Measurements from ENCODE around the gene CAB39.
A peak's percentile ranks its signal among the peaks of the same experiment; 100 is the strongest.

The CAB39 gene

DNA sequence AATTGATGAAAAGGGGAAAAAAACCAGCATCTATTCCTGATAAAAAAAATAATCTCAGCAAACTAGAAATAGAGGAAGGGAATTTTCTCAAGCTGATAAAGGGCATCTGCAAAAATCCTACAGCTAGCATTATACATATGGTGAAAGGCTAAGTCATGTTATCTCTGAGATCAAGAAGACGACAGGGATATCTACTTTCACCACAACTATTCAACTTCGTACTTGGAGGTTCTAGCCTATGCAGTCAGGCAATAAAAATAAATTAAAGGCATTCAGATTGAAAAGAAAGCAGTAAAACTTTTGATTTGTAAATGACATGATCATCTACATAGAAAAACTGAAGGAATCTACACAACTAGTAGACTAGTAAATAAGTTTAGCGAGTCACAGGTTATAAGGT is 58.2 kb downstream of the CAB39 start:
- Mint-ChIP-seq H3K36me3 (peaks cover 25% of the 10 kb centered on the region), H3K27me3 (no peaks in the 10 kb centered on the region), H3K9me3 (ENCODE audit: low read depth) (no peaks in the 10 kb centered on the region), H3K4me3 (peak overlapping the region; percentile 0), H3K27ac (no peak overlapping the region), H3K4me1 (ENCODE audit: low read depth) (peaks cover 88% of the 10 kb centered on the region)

DNA sequence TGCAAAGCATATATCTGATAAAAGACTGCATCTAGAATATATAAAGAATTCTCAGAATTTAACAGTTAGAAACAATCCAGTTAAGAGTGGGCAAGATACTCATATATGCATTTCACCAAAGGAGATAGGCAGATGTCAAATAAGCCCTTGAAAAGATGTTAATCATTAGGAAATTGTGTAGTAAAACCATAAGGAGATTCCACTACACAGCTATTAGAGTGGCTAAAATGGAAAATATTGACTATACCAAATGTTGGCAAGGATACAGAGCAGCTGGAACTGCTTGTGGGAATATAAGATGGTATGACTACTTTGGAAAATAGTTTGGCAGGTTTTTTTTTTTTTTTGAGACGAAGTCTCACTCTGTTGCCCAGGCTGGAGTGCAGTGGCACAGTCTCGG is 59.5 kb downstream of the CAB39 start:
- Mint-ChIP-seq H3K4me3 (no peak overlapping the region), H3K4me1 (ENCODE audit: low read depth) (peaks cover 89% of the 10 kb centered on the region), H3K9me3 (ENCODE audit: low read depth) (no peaks in the 10 kb centered on the region), H3K27me3 (no peaks in the 10 kb centered on the region), H3K36me3 (peaks cover 18% of the 10 kb centered on the region), H3K27ac (peak overlapping the region; percentile 64)

DNA sequence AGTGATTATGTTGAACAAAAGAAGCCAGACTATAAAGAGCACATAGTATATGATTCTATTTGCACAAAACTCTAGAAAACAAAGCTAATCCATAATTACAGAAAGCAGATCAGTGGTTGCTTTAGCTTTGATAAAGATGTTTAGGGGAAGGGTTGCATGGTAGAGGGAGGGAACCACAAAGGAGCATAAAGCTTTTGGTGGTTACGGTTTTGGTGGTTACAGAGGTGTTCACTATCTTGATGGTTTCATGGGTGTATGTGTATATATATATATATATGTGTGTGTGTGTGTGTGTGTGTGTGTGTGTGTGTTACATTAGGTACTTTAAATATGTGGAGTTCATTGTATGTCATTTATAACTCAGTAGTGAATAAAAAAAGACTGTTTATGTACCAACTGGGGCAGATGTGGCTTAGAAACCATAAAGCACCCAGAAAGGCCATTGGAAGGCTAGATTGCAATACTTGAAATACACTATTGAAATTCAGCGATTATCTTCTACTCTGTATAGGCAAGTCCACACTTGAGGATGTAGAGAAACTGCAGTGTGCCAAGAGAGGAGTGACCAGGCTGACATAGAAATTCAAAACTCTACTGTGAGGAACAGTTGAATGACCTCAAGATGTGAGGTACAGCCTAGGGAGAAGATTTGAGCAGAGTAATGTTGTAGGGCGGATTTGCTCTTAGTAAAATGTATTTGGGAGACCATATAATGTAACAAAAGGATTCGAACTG is 60.6 kb downstream of the CAB39 start:
- Mint-ChIP-seq H3K4me3 (peak overlapping the region; percentile 14), H3K4me1 (ENCODE audit: low read depth) (peaks cover 86% of the 10 kb centered on the region), H3K9me3 (ENCODE audit: low read depth) (no peaks in the 10 kb centered on the region), H3K27me3 (no peaks in the 10 kb centered on the region), H3K36me3 (peaks cover 15% of the 10 kb centered on the region), H3K27ac (peak overlapping the region; percentile 75)

DNA sequence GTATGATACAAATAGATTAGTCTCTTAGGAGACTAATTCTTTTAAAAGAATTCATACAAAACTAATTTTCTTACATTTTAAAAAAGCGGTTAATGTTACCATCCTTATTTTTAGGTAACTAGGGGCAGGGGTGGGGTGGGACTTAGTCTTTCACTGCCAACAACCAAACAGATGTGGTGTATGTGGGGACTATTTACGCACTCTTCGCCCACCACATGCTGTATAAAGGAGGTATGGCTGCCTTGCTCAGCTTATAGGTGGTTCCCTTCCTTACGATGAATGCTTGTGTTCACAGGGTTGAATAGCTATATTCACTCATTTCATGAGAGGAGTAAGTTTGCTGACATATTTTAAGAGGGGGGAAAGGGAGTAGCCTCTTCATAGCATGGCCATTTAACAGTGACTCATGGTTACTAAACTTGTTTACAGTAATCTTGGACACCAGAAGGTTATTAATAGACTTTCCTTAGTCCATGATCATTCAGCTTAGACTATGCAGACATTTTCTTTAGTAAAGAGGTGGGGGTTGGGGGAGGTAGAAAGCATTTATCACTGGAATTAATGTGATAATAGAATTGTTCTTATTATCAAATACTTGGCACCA is 61.8 kb downstream of the CAB39 start:
- H3K9me3 Mint-ChIP-seq (ENCODE audit: low read depth), result no peaks in the 10 kb centered on the region
- peak overlapping the region; percentile 18 for H3K27ac Mint-ChIP-seq
- H3K4me1 Mint-ChIP-seq (ENCODE audit: low read depth), result peaks cover 85% of the 10 kb centered on the region
- no peaks in the 10 kb centered on the region for H3K27me3 Mint-ChIP-seq
- H3K36me3 Mint-ChIP-seq, result peaks cover 13% of the 10 kb centered on the region
- no peak overlapping the region for H3K4me3 Mint-ChIP-seq

DNA sequence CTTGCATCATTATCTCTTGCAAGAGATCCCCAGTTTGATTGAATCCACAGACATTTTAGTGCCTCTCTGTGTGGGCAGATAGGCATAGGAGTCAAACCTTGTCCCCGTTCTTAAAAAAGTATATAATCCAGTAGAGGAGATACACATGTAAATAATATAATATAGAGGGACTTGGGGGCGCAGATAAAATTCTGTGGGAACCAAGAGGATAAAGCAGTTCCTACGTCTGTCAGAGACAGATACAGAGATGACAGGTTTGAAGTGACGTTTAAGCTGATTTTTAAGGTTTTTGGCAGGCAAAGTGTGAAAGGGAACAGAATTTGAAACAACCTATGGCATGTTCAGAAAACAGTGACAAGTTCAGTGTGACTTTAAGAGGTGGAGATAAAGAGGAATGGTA is 63.1 kb downstream of the CAB39 start:
- H3K27me3 Mint-ChIP-seq, result no peaks in the 10 kb centered on the region
- H3K36me3 Mint-ChIP-seq, result peaks cover 12% of the 10 kb centered on the region
- no peak overlapping the region for H3K4me3 Mint-ChIP-seq
- peak overlapping the region; percentile 72 for H3K27ac Mint-ChIP-seq
- H3K9me3 Mint-ChIP-seq (ENCODE audit: low read depth), result no peaks in the 10 kb centered on the region
- peaks cover 86% of the 10 kb centered on the region for H3K4me1 Mint-ChIP-seq (ENCODE audit: low read depth)

DNA sequence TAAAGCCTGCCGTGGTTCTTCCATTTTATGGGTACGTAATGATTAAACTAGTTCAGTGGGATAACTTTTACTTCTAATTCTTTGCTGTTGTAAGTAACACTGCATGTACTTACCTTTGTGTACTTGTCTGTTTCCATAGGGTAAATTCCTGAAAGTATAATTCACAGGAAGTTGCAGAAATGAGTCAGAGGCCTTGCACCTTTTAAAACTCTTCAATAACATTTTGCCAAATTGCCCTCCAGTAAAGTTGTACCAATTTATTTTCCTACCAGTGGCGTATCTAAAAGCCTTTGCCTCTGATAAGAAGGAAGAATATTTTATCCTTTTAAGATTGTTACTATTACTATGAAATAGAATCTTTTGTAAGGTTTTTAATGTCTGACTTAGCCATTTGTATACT is 65.1 kb downstream of the CAB39 start:
- H3K27ac Mint-ChIP-seq, result peak overlapping the region; percentile 72
- no peaks in the 10 kb centered on the region for H3K27me3 Mint-ChIP-seq
- peaks cover 12% of the 10 kb centered on the region for H3K36me3 Mint-ChIP-seq
- peak overlapping the region; percentile 8 for H3K4me3 Mint-ChIP-seq
- H3K4me1 Mint-ChIP-seq (ENCODE audit: low read depth), result peaks cover 87% of the 10 kb centered on the region
- no peaks in the 10 kb centered on the region for H3K9me3 Mint-ChIP-seq (ENCODE audit: low read depth)

DNA sequence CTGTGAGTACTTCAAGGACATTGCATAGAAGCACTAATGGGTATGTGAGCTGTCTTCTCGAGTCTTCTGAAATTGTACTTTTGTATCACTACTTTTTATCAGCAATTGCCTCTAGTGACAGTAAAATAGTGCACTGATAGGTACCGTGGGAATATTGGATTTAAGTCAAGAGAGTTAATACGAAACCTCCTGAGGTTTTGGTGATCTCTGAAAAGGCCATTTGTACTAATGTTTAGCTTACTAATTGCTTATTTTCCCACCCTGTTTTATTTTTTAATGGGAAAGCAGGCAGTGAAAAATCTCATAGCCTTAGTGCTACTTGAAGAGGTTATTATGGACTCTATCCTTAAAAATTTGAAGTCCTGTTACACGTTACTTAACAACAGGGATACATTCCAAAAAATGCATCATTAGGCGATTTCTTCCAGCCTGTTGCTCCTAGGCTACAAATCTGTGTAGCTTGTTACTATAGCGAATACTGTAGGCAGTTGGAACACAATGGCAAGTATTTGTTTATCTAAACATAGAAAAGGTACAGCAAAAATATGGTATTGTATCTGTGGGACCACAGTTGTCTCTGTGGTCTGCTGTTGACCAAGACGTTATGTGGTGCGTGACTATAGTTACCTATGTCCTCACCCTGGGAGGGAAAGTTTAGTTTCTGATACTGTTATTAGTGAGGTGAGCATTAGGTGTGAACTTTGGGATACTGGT is 65.9 kb downstream of the CAB39 start:
- Mint-ChIP-seq H3K27ac (peak overlapping the region; percentile 72), H3K27me3 (no peaks in the 10 kb centered on the region), H3K36me3 (peaks cover 9% of the 10 kb centered on the region), H3K9me3 (ENCODE audit: low read depth) (no peaks in the 10 kb centered on the region), H3K4me1 (ENCODE audit: low read depth) (peaks cover 85% of the 10 kb centered on the region), H3K4me3 (peak overlapping the region; percentile 8)

DNA sequence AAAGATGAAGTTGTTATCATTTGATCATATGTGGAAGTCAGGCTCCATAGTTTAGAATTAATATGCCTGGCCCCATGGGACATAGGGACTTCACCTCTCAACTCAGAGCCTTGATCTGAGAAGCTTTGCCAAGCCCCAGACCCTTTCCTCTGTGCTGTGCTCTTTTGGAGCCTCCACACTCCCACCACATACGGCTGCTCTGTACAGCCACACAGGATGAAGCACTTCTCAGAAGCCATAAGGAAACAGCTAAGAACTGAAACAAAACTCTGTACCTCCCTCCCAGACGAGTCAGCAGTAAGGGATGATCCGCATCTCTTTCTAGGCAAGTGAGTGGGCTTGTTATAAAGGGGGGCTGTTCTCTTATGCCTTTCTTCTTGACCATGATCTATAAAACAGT is 66.5 kb downstream of the CAB39 start:
- Mint-ChIP-seq H3K4me1 (ENCODE audit: low read depth) (peaks cover 85% of the 10 kb centered on the region), H3K9me3 (ENCODE audit: low read depth) (no peaks in the 10 kb centered on the region), H3K36me3 (peaks cover 11% of the 10 kb centered on the region), H3K27ac (peak overlapping the region; percentile 82), H3K4me3 (peak overlapping the region; percentile 11), H3K27me3 (no peaks in the 10 kb centered on the region)

DNA sequence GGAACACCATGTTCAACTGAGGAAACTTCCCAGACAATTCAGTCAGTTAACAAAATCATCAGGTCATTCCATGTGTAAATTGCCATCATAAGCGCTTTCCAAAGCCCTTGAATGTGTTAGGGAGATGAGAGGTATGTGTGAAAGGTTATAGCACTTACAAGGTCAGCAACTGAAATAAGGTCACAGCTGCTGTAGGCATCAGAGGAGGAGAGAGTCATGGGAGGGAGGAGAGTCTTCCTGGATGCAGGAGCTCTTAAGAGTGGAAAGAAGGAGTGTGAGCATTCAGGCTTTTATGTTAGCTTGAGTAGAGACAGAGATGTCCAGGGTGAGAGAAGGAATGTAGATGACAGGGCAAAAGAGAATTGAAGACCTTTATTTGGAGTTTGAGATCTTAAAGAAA is 67.0 kb downstream of the CAB39 start:
- Mint-ChIP-seq H3K9me3 (ENCODE audit: low read depth) (no peaks in the 10 kb centered on the region), H3K27ac (peak overlapping the region; percentile 82), H3K4me1 (ENCODE audit: low read depth) (peaks cover 87% of the 10 kb centered on the region), H3K4me3 (peak overlapping the region; percentile 11), H3K27me3 (no peaks in the 10 kb centered on the region), H3K36me3 (peaks cover 15% of the 10 kb centered on the region)

DNA sequence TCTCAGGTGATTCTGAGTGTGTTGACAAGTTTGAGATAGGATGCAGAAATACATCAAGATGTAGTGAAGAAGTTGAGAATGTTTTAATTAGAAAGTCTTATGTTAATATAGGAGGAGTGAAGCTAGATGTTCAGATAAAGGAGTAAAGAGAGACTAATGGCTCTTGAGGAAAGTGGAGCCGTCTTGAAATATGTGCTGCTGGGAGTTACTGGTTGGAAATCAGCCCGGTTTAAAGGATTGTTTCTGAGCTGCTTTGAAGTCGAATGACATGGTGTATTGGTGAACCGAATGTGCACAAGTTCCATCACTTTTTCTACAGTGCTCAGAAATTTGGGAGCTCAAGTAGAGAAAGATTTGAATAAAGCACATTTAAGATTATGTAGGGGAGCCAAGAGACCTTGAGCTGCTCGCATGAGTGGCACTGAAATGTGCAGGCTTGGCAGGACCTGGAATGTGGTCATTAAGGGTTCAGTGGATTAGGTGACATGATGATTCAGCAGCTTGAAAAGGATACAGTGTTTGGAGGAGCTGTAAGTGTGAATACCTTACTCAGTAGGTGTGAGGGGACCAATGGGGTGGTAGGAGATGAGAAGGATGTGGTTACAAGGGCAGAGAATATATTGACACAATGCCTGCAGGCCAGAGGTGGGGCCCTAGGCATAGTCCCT is 68.6 kb downstream of the CAB39 start:
- Mint-ChIP-seq H3K36me3 (peaks cover 21% of the 10 kb centered on the region), H3K4me1 (ENCODE audit: low read depth) (peaks cover 84% of the 10 kb centered on the region)

DNA sequence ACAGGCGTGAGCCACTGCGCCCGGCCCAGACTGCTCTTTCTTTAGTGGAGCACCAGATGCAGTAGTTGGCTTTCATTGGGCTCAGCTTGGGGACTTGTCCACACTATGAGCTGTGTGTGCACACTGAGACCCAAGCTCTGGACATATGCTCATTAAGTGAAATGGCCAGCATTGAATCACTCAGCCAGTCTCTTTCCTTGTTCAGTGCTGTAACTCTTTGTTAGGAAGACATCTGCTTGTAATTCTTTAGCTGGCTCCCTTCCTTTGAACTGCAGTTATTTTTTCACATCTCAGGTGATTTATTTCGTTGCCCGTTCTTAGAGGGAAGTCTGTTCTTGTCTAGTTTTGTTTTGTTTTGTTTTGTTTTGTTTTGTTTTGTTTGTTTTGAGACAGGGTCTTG is 70.5 kb downstream of the CAB39 start:
- peak overlapping the region; percentile 6 for H3K27ac Mint-ChIP-seq
- H3K9me3 Mint-ChIP-seq (ENCODE audit: low read depth), result peaks cover 9% of the 10 kb centered on the region
- H3K36me3 Mint-ChIP-seq, result peaks cover 30% of the 10 kb centered on the region
- peaks cover 76% of the 10 kb centered on the region for H3K4me1 Mint-ChIP-seq (ENCODE audit: low read depth)
- no peaks in the 10 kb centered on the region for H3K27me3 Mint-ChIP-seq
- H3K4me3 Mint-ChIP-seq, result no peak overlapping the region

More for the DNA sequence above, 68.6 kb downstream of the CAB39 start:
- no peaks in the 10 kb centered on the region for H3K27me3 Mint-ChIP-seq
- H3K4me3 Mint-ChIP-seq, result peak overlapping the region; percentile 63
- H3K9me3 Mint-ChIP-seq (ENCODE audit: low read depth), result no peaks in the 10 kb centered on the region
- peak overlapping the region; percentile 82 for H3K27ac Mint-ChIP-seq

DNA sequence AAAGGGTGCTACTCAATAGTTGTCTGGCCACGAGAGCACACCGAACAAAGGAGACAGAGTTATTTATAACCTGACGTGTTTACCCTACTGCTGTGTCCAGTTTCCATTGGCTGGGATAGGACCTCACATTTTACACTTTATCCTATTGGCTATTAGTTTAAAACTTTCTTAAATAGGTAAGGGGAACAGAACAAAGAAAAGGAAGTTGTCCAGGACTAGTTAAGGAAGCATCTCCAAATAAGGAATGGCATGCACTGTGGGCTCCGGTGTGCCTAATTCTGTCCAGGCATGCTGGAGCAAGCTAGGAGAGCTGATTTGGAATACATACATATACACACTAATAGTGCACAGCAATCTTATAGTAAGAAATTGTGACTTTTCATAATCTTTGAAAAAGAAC is 72.2 kb downstream of the CAB39 start:
- Mint-ChIP-seq H3K4me3 (no peak overlapping the region), H3K27ac (peak overlapping the region; percentile 84), H3K27me3 (no peaks in the 10 kb centered on the region), H3K9me3 (ENCODE audit: low read depth) (peaks cover 19% of the 10 kb centered on the region), H3K36me3 (peaks cover 40% of the 10 kb centered on the region), H3K4me1 (ENCODE audit: low read depth) (peaks cover 71% of the 10 kb centered on the region)

DNA sequence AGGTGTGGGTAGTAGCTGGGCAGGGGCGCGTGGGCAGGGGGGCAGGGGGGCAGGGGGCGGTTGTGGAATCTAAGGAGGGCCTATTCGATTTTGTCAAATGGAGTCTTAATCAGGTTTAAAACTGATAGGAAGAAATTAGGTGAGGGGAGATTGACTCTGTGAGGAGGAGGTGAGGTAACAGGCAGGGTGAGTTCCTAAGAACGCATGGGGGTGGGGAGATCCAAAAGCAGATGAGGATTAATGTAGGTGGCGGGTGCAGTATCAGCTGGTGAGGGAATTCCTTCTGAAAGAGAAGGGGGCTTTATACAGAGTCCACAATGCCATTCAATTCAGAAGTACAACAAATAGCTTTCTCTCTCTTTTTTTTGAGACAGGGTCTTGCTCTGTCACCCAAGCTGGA is 72.7 kb downstream of the CAB39 start:
- no peaks in the 10 kb centered on the region for H3K27me3 Mint-ChIP-seq
- H3K4me3 Mint-ChIP-seq, result no peak overlapping the region
- H3K9me3 Mint-ChIP-seq (ENCODE audit: low read depth), result peaks cover 19% of the 10 kb centered on the region
- peaks cover 43% of the 10 kb centered on the region for H3K36me3 Mint-ChIP-seq
- peaks cover 70% of the 10 kb centered on the region for H3K4me1 Mint-ChIP-seq (ENCODE audit: low read depth)
- H3K27ac Mint-ChIP-seq, result peak overlapping the region; percentile 80

DNA sequence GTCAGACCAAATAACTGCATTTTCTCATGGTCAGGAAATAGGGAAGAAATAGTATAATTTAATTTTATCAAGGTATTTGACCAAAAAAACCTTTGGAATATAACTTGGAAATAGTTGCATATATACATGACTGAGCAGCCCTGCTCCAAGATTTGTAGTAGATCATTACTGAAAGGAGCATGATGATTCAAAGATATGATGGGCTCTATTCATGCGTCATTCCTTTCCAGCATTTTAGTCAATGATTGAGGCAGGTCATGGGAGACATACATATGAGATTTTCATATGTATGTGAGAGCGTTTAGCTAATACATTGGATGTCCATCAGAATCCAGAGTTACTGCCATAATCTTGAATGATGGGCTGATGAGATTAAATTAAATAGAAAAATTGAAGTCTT is 74.5 kb downstream of the CAB39 start:
- H3K36me3 Mint-ChIP-seq, result peaks cover 56% of the 10 kb centered on the region
- peaks cover 69% of the 10 kb centered on the region for H3K4me1 Mint-ChIP-seq (ENCODE audit: low read depth)
- H3K9me3 Mint-ChIP-seq (ENCODE audit: low read depth), result peaks cover 19% of the 10 kb centered on the region
- no peak overlapping the region for H3K4me3 Mint-ChIP-seq
- no peaks in the 10 kb centered on the region for H3K27me3 Mint-ChIP-seq
- H3K27ac Mint-ChIP-seq, result peak overlapping the region; percentile 70
